ENCODE results near the gene UQCR10. TPM values are rescaled to one million over a fixed set of nuclear protein-coding genes. Genes with fewer than 3 reads are reported as not detected.

The UQCR10 gene
- total and polyA plus RNA-seq, 9 of the 15 experiments (the other 6 are each of a cell fraction or from before 2014, with no cell fraction given): 128 to 903 (median 163) TPM

DNA sequence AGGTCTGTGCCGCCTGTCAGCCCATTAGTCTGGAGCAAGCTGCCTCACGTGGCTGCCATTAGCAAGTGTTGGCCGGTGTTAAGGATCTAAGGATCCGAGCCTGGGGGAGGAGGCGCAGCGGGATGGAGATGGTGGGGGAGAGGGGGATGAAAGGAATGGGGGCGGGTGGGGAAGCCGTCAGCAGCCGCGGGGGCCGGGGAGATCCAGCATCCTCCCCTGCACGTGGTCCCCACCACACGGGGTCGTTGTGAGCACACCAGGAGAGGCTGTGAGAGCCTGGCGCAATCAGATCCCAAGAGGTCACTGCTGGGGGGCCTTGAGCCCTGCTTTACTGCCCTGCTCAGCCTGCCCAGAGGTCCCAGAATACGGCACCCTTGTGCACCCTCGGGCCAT is 40.0 kb upstream of the UQCR10 start (continued):
- TF ChIP-seq, protein P1, sequence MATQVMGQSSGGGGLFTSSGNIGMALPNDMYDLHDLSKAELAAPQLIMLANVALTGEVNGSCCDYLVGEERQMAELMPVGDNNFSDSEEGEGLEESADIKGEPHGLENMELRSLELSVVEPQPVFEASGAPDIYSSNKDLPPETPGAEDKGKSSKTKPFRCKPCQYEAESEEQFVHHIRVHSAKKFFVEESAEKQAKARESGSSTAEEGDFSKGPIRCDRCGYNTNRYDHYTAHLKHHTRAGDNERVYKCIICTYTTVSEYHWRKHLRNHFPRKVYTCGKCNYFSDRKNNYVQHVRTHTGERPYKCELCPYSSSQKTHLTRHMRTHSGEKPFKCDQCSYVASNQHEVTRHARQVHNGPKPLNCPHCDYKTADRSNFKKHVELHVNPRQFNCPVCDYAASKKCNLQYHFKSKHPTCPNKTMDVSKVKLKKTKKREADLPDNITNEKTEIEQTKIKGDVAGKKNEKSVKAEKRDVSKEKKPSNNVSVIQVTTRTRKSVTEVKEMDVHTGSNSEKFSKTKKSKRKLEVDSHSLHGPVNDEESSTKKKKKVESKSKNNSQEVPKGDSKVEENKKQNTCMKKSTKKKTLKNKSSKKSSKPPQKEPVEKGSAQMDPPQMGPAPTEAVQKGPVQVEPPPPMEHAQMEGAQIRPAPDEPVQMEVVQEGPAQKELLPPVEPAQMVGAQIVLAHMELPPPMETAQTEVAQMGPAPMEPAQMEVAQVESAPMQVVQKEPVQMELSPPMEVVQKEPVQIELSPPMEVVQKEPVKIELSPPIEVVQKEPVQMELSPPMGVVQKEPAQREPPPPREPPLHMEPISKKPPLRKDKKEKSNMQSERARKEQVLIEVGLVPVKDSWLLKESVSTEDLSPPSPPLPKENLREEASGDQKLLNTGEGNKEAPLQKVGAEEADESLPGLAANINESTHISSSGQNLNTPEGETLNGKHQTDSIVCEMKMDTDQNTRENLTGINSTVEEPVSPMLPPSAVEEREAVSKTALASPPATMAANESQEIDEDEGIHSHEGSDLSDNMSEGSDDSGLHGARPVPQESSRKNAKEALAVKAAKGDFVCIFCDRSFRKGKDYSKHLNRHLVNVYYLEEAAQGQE (IDR thresholded peaks at IDR 0.05; ENCODE audit: borderline replicate concordance): peak; percentile 16; the same call in 1 of the 2 replicates
- TF ChIP-seq, protein P1 (CRISPR knock-in tag; IDR thresholded peaks at IDR 0.05; ENCODE audit: low read depth): no peak

DNA sequence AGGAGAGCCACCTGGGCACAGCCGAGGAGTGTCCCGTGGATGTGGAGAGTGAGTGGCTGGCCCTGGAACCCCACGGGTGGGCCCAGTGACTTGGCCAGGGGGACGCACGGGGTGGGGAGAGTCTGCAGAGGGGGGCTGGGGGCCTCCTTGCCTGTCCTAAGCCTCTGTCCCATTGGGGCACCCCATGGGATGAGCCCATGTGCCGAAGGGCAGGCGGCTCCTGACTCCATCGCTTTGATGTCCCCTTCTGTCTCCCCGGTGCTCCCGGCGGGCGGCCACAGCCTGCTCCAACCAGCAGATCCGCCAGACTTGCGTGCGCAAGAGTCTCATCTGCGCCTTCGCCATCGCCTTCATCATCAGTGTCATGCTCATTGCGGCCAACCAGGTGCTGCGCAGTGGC is 38.0 kb upstream of the UQCR10 start:
- ChIA-PET CTCF (ENCODE audit: low intra/inter-chr PET ratio) (no interaction called here), POLR2A (no interaction called here)
- no TSS peak for BruUV-seq (replicated peaks)
- Histone ChIP-seq H3K4me3 (no peak overlapping the region), H3K9ac (ENCODE audit: insufficient read depth in 1 of 2, low read depth in 2 of 2, low read length in 2 of 2) (no peak overlapping the region), H3K36me3 (ENCODE audit: control insufficient read depth, insufficient read depth, low read length) (no peaks in the 10 kb centered on the region), H3K4me2 (ENCODE audit: insufficient read depth, low read length) (no peak overlapping the region), H3K27ac (ENCODE audit: extremely low read depth, low read depth, low read length) (no peak overlapping the region), H3K9me1 (ENCODE audit: control insufficient read depth, insufficient read depth, low read length) (peaks cover 4% of the 10 kb centered on the region), H3K79me2 (ENCODE audit: control insufficient read depth, insufficient read depth, low read length) (no peaks in the 10 kb centered on the region), H3K4me1 (replicated peaks in 1 of 2; ENCODE audit: control insufficient read depth in 2 of 2, insufficient read depth in 2 of 2, low read length in 2 of 2) (peaks cover 20 to 50% of the 10 kb centered on the region in 2 experiments; a peak in 4 of 5 replicates), H3K27me3 (ENCODE audit: control insufficient read depth in 2 of 2, insufficient read depth in 2 of 2, low read length in 2 of 2) (no peaks in the 10 kb centered on the region), H4K20me1 (replicated peaks; ENCODE audit: control insufficient read depth, insufficient read depth, low read length) (no peaks in the 10 kb centered on the region), H2AFZ (ENCODE audit: low read depth, low read length) (no peak overlapping the region), H3K9me3 (replicated peaks; ENCODE audit: control insufficient read depth, insufficient read depth, low read depth, low read length) (no peaks in the 10 kb centered on the region)
- intact Hi-C loops (cut with micrococcal nuclease): loop anchor here (5.0 kb wide), 1 partner anchor 278 kb away; no protein-coding TSS in a partner anchor
- ATAC-seq: no peak
- 73% methylated on average over 7 of the region's 20 CpGs for WGBS (ENCODE audit: insufficient coverage, low coverage, missing lambda C conversion rate)
- TF ChIP-seq SMAD3 (CRISPR knock-in tag; conservative IDR thresholded peaks at IDR 0.05) (no peak), ZNF408 (CRISPR knock-in tag; IDR thresholded peaks at IDR 0.05; ENCODE audit: low read depth) (no peak), KLF1 (tag; IDR thresholded peaks at IDR 0.05) (no peak), ARID1B (IDR thresholded peaks at IDR 0.05) (no peak), ZKSCAN3 (CRISPR knock-in tag; IDR thresholded peaks at IDR 0.05) (no peak)
- TF ChIP-seq, protein P2, sequence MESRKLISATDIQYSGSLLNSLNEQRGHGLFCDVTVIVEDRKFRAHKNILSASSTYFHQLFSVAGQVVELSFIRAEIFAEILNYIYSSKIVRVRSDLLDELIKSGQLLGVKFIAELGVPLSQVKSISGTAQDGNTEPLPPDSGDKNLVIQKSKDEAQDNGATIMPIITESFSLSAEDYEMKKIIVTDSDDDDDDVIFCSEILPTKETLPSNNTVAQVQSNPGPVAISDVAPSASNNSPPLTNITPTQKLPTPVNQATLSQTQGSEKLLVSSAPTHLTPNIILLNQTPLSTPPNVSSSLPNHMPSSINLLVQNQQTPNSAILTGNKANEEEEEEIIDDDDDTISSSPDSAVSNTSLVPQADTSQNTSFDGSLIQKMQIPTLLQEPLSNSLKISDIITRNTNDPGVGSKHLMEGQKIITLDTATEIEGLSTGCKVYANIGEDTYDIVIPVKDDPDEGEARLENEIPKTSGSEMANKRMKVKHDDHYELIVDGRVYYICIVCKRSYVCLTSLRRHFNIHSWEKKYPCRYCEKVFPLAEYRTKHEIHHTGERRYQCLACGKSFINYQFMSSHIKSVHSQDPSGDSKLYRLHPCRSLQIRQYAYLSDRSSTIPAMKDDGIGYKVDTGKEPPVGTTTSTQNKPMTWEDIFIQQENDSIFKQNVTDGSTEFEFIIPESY (CRISPR knock-in tag; IDR thresholded peaks at IDR 0.05): 0 out of 2 replicates have a peak, but pooled peaks have one; percentile 14
- in situ Hi-C loops (cut with MboI): no loop called here
- no peak for FAIRE-seq
- no peak for DNase-seq (ENCODE audit: extremely low read depth in 1 of 4, low spot score in 3 of 4)
